Caco-2 (cell line): ENCODE results near the gene CLK3. TPM values are rescaled to one million over a fixed set of nuclear protein-coding genes. Genes with fewer than 3 reads are reported as not detected.

Source experiments
- BruUV-seq: library from RNA; stranded (reverse); fragments of 400-500 nt; replicated peaks from 2 replicates; lab custom pipeline; 2021; lab: Mats Ljungman, UMichigan
- CTCF ChIA-PET: fragments of 300-600 bp; sonication (Branson Sonifier 250); formaldehyde crosslinking; loops from one replicate; lab custom pipeline; 2022; ENCODE audit warnings: antibody characterized with exemption; lab: Charles Lee
- POLR2A ChIA-PET: fragments of 300-600 bp; sonication (Branson Sonifier 250); formaldehyde crosslinking; loops from one replicate; lab custom pipeline; 2022; ENCODE audit warnings: antibody characterized with exemption; lab: Charles Lee
- DNase-seq, 2 experiments: peaks; one replicate each; pipeline versions ENCODE4 v3.0.0 to v3.0.0-alpha.2; 2020 to 2022
- H3K27me3 ChIP-seq: replicated peaks from 2 replicates; pipeline ENCODE4 v1.6.0; 2011; ENCODE audit warnings: low read length; ENCODE audit not compliant: control insufficient read depth, insufficient read depth
- H3K36me3 ChIP-seq: 2 replicates; pipeline ENCODE4 v1.5.1; 2011; ENCODE audit warnings: low read length; ENCODE audit not compliant: control insufficient read depth, insufficient read depth
- H3K4me1 ChIP-seq: fragments of 250-450 bp; sonication (Bioruptor Pico); 2 replicates; pipeline ENCODE4 v1.5.1; 2020; ENCODE audit warnings: mild to moderate bottlenecking
- H3K4me3 ChIP-seq: 2 replicates; pipeline ENCODE4 v1.5.1; 2011; ENCODE audit warnings: low read depth, mild to moderate bottlenecking, control low read depth, low read length
- H3K9me3 ChIP-seq: fragments of 250-450 bp; sonication (Bioruptor Pico); 2 replicates; pipeline ENCODE4 v1.5.1; 2020; ENCODE audit warnings: mild to moderate bottlenecking, moderate library complexity
- H3K27ac Mint-ChIP-seq: one replicate; pipeline ENCODE4 v1.8.0; 2022; ENCODE audit warnings: mixed read lengths; ENCODE audit not compliant: unreplicated experiment
- H3K27me3 Mint-ChIP-seq: one replicate; pipeline ENCODE4 v1.8.0; 2022; ENCODE audit warnings: mixed read lengths; ENCODE audit not compliant: insufficient read depth, unreplicated experiment
- H3K36me3 Mint-ChIP-seq: one replicate; pipeline ENCODE4 v1.8.0; 2022; ENCODE audit warnings: mild to moderate bottlenecking, mixed read lengths; ENCODE audit not compliant: insufficient read depth, unreplicated experiment
- H3K4me1 Mint-ChIP-seq: one replicate; pipeline ENCODE4 v1.8.0; 2022; ENCODE audit warnings: low read depth, mixed read lengths; ENCODE audit not compliant: unreplicated experiment
- H3K4me3 Mint-ChIP-seq: one replicate; pipeline ENCODE4 v1.8.0; 2022; ENCODE audit warnings: mild to moderate bottlenecking, moderate library complexity, mixed read lengths; ENCODE audit not compliant: unreplicated experiment
- H3K9me3 Mint-ChIP-seq: one replicate; pipeline ENCODE4 v1.8.0; 2022; ENCODE audit warnings: mixed read lengths; ENCODE audit not compliant: unreplicated experiment
- CTCF ChIP-seq, 2 experiments: fragments of 200-600 bp in 1 of 2; IDR thresholded peaks; 1 replicate in 1 of 2; 2 replicates in 1 of 2; pipeline versions ENCODE4 v1.5.1 to v1.8.0; 2011 to 2022; ENCODE audit warnings: antibody characterized with exemption in 1 of 2, control low read depth in 1 of 2, inconsistent platforms in 1 of 2, low read depth in 1 of 2, low read length in 1 of 2, mild to moderate bottlenecking in 1 of 2, moderate library complexity in 1 of 2; ENCODE audit not compliant: insufficient read depth in 1 of 2, severe bottlenecking in 1 of 2, unreplicated experiment in 1 of 2
- intact Hi-C: fragments of 100-400 bp; cut with micrococcal nuclease; formaldehyde crosslinking; loops from one replicate; pipeline ENCODE4 v1.10.0; 2022; ENCODE audit not compliant: unreplicated experiment
- total RNA-seq: library from RNA; stranded (reverse); gene quantifications from 2 replicates; pipeline ENCODE4 v1.2.3, GENCODE V29; 2022

The CLK3 gene
- total RNA-seq, 1 experiment from 2014 or later: 54.5 TPM

DNA sequence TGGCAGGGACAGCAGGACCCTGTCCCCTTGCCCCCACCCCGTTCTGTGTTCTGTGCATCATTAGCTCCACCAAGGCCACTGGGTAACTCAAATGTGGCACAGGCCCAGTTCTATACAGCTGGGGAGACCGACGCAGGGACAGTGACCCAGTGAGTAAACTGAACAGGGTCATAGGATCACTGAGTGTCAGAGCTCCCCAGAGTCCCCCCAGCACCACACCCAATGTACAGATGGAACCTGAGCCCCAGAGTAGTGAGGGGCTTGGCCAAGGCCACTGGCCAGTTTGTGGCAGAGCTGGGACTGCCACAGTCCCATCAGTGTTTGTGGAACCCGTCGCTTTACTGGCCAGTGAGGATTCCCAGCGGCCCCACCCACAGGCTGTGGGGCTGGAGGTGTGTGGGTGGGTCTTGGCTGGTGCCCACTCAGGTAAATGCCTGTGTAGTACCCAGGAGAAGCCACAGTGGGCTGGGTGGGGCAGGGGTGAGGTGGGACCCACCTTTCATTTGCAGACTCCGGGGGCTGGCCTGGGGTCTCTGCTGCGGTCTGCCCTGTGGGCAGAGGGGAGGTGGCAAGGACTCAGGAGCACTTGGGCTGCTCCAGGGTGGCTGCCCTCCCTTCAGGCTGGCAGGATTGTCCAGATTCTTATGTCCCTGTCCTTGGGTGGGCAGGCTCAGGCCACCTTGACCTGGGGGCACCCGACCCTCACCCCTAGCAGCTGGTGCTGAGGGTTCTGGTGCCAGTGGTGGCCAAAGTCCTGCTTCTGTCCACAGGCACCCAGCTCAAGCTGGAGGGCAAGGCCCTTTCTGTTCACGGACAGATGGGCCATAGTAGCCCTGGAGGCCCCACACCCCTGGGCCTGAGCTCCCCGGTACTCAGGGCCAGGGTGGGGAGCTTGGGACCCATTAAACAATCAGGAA lies 11.6 kb upstream of the CLK3 start:
- DNase-seq: no peak
- H3K4me1 Mint-ChIP-seq: no peaks in the 10 kb centered on the region
- CTCF ChIA-PET: no interaction called here
- intact Hi-C loops: no loop called here
- no peaks in the 10 kb centered on the region for H3K9me3 ChIP-seq
- H3K4me3 ChIP-seq: no peak overlapping the region
- H3K27me3 ChIP-seq: no peaks in the 10 kb centered on the region
- no peaks in the 10 kb centered on the region for H3K9me3 Mint-ChIP-seq
- POLR2A ChIA-PET: no interaction called here
- no TSS peak for BruUV-seq
- no peak overlapping the region for H3K27ac Mint-ChIP-seq
- H3K36me3 Mint-ChIP-seq: peaks cover 3% of the 10 kb centered on the region
- no peak overlapping the region for H3K4me3 Mint-ChIP-seq
- peaks cover 3% of the 10 kb centered on the region for H3K27me3 Mint-ChIP-seq
- no peak for TF ChIP-seq CTCF (IDR thresholded peaks at IDR 0.05; ENCODE audit: insufficient read depth in 1 of 2, low read depth in 1 of 2, low read length in 1 of 2, severe bottlenecking in 1 of 2, unreplicated experiment in 1 of 2)
- H3K4me1 ChIP-seq: 0 out of 2 replicates have a peak, but pooled peaks cover 2% of the 10 kb centered on the region
- H3K36me3 ChIP-seq: no peaks in the 10 kb centered on the region

DNA sequence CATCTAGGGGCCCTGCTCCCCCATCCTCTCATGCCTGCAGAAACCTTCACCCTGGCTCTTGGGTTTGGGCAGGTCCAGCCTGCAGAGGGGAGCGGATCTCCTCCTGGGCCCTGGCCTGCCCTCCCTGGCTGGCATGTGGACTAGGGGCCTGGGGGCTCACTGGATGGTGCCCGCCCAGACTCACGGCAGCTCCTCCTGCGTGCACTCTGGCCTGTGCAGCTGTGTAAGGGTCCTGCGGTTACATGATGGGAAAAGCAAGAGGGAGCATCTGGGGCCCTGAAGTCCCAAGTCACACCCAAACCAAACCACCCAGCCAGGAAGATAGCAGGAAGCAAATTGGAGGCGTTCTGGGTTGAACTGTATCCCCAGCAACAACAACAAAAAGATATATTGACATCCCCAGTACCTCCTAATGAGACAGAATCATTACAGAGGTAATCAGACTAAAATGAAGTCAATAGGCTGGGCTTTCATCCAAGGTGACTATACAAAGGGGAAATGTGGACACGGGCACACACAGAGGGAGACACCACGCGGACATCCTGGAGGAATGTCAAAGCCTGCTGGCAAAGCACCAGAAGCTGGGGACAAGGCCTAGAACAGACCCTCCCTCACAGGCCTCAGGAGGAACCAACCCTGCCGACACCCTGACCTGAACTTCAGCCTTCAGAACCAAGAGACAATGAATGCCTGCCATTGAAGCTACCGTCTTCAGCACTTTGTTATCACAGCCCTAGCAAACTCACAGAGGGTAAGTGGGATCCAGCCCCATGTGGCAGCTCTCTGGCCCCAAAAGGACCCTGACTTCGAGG lies 10.4 kb upstream of the CLK3 start:
- no peaks in the 10 kb centered on the region for H3K36me3 Mint-ChIP-seq
- peaks cover 3% of the 10 kb centered on the region for H3K27me3 Mint-ChIP-seq
- H3K4me3 ChIP-seq: no peak overlapping the region
- no peak overlapping the region for H3K4me3 Mint-ChIP-seq
- POLR2A ChIA-PET: no interaction called here
- no peaks in the 10 kb centered on the region for H3K9me3 Mint-ChIP-seq
- no peaks in the 10 kb centered on the region for H3K27me3 ChIP-seq
- H3K36me3 ChIP-seq: no peaks in the 10 kb centered on the region
- DNase-seq: no peak
- no peaks in the 10 kb centered on the region for H3K4me1 ChIP-seq
- no peaks in the 10 kb centered on the region for H3K9me3 ChIP-seq
- intact Hi-C loops: no loop called here
- no peak overlapping the region for H3K27ac Mint-ChIP-seq
- CTCF ChIA-PET: no interaction called here
- no TSS peak for BruUV-seq
- no peaks in the 10 kb centered on the region for H3K4me1 Mint-ChIP-seq
- no peak for TF ChIP-seq CTCF (IDR thresholded peaks at IDR 0.05; ENCODE audit: insufficient read depth in 1 of 2, low read depth in 1 of 2, low read length in 1 of 2, severe bottlenecking in 1 of 2, unreplicated experiment in 1 of 2)

DNA sequence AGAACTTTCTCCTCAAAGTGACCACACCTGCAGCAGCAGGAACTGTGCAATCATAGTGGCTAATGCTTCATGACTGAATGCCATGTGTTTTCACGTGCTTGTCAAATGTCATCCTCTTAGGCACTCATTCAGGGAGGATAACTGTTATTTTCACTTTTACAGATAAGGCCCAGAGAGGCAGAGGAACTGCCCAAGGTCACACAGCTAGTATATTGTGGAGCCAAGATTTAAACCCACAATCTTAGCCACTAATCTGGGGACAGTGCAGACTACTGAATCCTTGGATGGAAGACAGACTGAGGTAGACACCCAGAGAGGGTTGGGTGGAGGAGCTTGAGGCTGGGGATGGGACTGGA lies 9.9 kb upstream of the CLK3 start:
- no peak for TF ChIP-seq CTCF (IDR thresholded peaks at IDR 0.05; ENCODE audit: insufficient read depth in 1 of 2, low read depth in 1 of 2, low read length in 1 of 2, severe bottlenecking in 1 of 2, unreplicated experiment in 1 of 2)
- H3K27me3 ChIP-seq: no peaks in the 10 kb centered on the region
- Mint-ChIP-seq H3K4me1 (no peaks in the 10 kb centered on the region), H3K9me3 (no peaks in the 10 kb centered on the region), H3K27me3 (peaks cover 3% of the 10 kb centered on the region), H3K27ac (no peak overlapping the region), H3K36me3 (no peaks in the 10 kb centered on the region), H3K4me3 (no peak overlapping the region)
- H3K36me3 ChIP-seq: no peaks in the 10 kb centered on the region
- H3K4me1 ChIP-seq: no peaks in the 10 kb centered on the region
- intact Hi-C loops: no loop called here
- no peak for DNase-seq
- no peaks in the 10 kb centered on the region for H3K9me3 ChIP-seq
- no peak overlapping the region for H3K4me3 ChIP-seq
- BruUV-seq: no TSS peak
- ChIA-PET POLR2A (no interaction called here), CTCF (no interaction called here)
